Measurements from ENCODE around the gene INHBB.

The INHBB gene

GRCh38 chr2:120343433-120344105 lies 2.4 kb upstream of the INHBB start:
- peak; percentile 65 for DNase-seq

- peak; percentile 11 for DNase-seq
Measured at GRCh38 chr2:120344214-120344975, 1.5 kb upstream of the INHBB start.

DNA sequence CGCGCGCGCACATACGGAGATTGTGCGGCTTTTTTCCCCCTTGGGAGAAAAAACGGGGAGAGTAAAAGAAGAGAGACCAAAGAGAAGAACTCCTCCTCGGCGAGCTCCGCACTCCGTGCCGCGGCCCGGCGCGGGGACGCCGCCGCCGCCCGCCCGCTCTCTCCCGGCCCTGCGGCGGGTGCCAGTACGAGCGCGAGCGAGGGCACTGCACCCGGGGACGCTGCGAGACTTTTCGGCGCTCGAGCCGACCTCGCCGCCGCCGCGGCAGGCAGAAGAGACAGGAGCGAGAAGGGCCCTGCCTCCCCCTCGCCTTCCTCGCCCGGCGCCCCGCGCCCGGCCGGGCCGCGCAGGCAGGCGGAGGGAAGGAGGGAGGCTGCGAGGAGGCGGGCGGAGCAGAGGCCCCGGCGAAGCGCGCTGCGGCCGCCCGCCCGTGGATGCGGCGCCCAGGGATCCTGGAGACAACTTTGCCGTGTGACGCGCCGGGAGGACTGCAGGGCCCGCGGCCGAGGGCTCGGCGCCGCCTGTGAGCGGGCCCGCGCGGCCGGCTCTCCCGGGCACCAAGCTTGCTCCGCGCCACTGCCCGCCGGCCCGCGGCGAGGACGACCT lies 857 bp upstream of the INHBB start:
- peak; percentile 43 for DNase-seq

GRCh38 chr2:120345608-120346007 lies 328 bp upstream of the INHBB start:
- DNase-seq, result peak; percentile 13

- DNase-seq, result peak; percentile 22
Measured at GRCh38 chr2:120346667-120347358, 877 bp downstream of the INHBB start.

- no peak for DNase-seq
Measured at GRCh38 chr2:120347396-120348060, 1.6 kb downstream of the INHBB start.

DNA sequence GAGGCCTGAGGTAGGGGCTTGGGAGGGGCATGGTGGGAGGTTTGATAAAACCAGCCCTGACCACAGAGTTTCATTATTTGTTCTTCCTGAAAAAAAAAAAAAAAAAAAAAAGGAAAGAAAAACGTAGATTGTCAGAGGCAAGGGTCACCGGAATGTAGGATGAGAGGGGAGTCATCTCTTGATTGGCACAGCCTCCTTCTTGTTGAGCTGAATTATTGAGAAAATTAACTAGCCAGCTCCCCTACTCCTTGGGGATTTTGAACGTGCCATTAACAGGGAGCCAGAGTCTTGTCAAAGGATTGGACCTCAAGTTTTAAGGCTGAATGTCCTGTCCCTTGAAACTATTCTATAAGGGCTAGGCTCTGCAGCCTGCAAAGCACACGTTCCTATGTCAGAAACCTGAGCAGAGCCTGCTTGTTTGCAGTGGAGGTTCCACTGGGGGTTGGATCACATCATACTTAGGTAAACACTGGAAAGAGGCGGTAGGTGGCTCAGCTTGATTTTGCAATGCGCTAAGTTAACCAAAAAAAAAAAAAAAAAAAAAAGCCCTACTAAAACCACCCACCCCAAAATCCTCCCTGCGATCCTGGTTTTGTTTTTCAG lies 2.3 kb downstream of the INHBB start:
- no peak for DNase-seq

- no peak for DNase-seq
Measured at GRCh38 chr2:120348737-120349439, 3.0 kb downstream of the INHBB start.

DNA sequence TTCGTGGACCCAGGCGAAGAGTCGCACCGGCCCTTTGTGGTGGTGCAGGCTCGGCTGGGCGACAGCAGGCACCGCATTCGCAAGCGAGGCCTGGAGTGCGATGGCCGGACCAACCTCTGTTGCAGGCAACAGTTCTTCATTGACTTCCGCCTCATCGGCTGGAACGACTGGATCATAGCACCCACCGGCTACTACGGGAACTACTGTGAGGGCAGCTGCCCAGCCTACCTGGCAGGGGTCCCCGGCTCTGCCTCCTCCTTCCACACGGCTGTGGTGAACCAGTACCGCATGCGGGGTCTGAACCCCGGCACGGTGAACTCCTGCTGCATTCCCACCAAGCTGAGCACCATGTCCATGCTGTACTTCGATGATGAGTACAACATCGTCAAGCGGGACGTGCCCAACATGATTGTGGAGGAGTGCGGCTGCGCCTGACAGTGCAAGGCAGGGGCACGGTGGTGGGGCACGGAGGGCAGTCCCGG lies 3.5 kb downstream of the INHBB start:
- no peak for DNase-seq

DNA sequence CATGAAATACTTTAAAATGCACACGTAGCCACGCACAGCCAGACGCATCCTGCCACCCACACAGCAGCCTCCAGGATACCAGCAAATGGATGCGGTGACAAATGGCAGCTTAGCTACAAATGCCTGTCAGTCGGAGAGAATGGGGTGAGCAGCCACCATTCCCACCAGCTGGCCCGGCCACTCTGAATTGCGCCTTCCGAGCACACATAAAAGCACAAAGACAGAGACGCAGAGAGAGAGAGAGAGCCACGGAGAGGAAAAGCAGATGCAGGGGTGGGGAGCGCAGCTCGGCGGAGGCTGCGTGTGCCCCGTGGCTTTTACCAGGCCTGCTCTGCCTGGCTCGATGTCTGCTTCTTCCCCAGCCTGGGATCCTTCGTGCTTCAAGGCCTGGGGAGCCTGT lies 4.1 kb downstream of the INHBB start:
- no peak for DNase-seq

GRCh38 chr2:120350801-120351320 lies 4.9 kb downstream of the INHBB start:
- DNase-seq, result no peak

DNA sequence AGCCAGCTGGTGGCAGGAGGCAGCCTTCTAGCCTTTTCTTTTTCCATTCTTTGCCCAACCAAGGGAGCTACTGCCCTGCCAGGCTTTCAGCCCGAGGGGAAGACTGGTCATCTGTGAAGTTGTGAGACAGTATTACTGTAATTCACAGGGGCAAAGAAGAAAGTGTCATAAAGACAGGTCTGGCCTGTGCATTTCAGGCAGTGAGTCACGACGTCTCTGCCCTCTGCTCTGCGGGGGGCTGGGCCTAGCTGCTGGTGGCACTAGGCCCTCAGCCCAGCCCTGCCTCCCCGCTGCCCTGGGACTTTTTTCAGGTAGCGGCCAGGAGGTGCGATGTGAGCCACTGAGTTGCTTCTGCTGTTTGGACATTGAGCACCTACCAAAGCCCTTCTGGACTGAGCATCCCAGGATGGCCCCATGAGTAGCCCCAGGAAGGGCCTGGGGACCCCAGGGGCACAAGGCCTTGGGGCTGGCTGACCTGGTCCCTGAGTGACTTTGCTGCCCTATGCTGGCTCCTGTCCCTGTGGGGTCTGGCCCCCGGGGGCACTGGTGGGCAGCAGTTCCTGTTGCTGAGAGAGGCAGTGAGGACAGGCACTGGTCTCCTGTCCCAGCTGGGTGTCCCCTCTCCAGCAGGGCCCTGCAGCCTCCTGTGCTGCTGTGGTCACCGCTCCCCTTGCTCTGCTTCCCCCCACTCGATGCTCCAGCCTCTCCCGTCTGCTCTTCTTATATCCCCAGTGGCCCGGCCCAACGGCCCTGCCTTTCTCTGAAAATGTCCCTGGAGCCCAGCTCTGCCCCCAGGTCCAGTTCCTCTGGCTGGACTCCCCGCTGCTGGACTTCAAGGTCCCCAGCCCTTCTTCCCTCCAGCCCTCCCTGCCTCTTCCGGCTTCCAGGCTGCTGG lies 7.0 kb downstream of the INHBB start:
- DNase-seq, result no peak

DNA sequence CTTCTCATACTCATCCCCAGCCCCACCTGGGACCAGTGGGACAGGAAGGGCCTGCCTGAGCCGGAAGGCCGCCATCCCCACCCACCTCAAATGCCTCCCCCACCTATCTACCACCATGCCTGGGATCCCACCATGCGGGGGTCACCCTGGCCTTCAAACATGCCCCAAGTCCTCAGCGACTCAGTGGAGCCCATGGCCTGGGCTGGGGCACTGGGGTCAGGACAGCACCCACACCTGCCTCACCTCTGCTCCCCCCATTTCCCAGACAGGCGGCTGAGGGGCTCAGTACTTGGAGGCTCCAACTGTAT lies 7.6 kb downstream of the INHBB start:
- DNase-seq, result no peak

GRCh38 chr2:120353931-120354330 lies 8.0 kb downstream of the INHBB start:
- DNase-seq, result no peak

- DNase-seq, result no peak
Measured at GRCh38 chr2:120354467-120354866, 8.5 kb downstream of the INHBB start.

GRCh38 chr2:120354935-120355779 lies 9.2 kb downstream of the INHBB start:
- no peak for DNase-seq

GRCh38 chr2:120355780-120356266 lies 9.9 kb downstream of the INHBB start:
- DNase-seq, result no peak

- DNase-seq, result no peak
Measured at GRCh38 chr2:120357768-120358167, 11.8 kb downstream of the INHBB start.

DNA sequence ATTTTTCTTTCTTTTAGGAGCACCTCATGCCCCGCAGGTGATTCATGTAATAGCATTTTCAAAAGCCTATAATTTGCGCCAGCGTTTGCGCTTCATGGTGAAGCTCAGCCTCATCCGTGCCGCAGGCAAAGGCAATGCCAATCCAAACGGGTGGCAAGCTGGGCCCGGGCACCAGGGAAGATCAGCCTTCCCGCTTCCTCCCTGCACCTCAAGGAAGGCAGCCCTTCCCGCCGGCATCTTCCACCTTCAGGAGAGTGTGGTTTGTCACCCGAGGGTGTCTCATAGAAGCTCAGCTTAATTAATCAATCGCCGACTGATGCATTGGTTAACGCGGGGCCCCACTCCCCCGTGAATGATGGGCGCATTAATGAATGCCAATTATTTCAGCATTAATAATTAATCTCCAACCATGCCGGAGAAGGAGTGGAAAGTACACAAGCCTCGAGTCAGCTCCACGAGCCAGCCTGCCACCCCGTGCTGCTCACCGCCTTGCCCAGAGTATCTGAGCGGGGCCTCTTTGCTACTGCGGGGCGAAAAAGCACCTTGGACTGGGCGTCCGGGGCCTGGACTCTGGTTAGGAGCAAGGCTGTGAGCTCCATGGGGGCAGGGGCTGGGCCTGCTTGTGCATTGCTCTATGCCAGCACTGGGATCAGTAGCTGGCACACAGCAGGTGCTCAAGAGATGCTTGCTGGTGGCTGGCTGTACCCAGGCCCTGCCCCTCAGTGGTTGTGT lies 13.0 kb downstream of the INHBB start:
- DNase-seq, result no peak
